Subcutaneous adipose tissue (tissue), 4 donors: Measurements from ENCODE around the gene DNAH6. TPM values are rescaled to one million over a fixed set of nuclear protein-coding genes. Genes with fewer than 3 reads are reported as not detected.

Source experiments
- CTCF ChIP-seq: fragments of 450-650 bp; IDR thresholded peaks from one replicate; pipeline ENCODE4 v1.5.1; 2016; ENCODE audit warnings: low read depth, mild to moderate bottlenecking, control low read depth, antibody characterized with exemption, moderate library complexity
- total RNA-seq, 4 donors: library from RNA; depleted of rRNA; stranded (reverse); fragments of >200 nt; gene quantifications; one replicate each; pipeline ENCODE4 v1.1.0, GENCODE V29; 2016

DNAH6 gene
- total RNA-seq, 4 donors from 2014 or later, result 0.49 to 2.4 (median 1.2) TPM

GRCh38 chr2:84799772-84800171, 283.5 kb downstream of the DNAH6 start:
- TF ChIP-seq CTCF, result no peak

- TF ChIP-seq CTCF, result no peak
Observed at GRCh38 chr2:84800194-84800805, 284.0 kb downstream of the DNAH6 start.

GRCh38 chr2:84801811-84802210, 285.5 kb downstream of the DNAH6 start:
- TF ChIP-seq CTCF, result no peak

- TF ChIP-seq CTCF, result no peak
Observed at GRCh38 chr2:84805250-84805958, 289.1 kb downstream of the DNAH6 start.

GRCh38 chr2:84807063-84807485, 290.8 kb downstream of the DNAH6 start:
- no peak for TF ChIP-seq CTCF

GRCh38 chr2:84808279-84808678, 292.0 kb downstream of the DNAH6 start:
- TF ChIP-seq CTCF, result no peak

GRCh38 chr2:84811839-84812431, 295.6 kb downstream of the DNAH6 start:
- TF ChIP-seq CTCF, result no peak
